GM18507 (cell line): Measurements from ENCODE around the gene CDK15.

Experiments
- DNase-seq: peaks from one replicate; pipeline ENCODE4 v3.0.0; 2011; ENCODE audit warnings: low read depth; ENCODE audit not compliant: insufficient read length; ENCODE audit errors: extremely low spot score
- FAIRE-seq: peaks from 2 replicates; lab custom pipeline; 2011; peaks lifted over from hg19 to GRCh38; lab: Jason Lieb, UNC

The CDK15 gene

GRCh38 chr2:201855356-201855755 lies 49.0 kb downstream of the CDK15 start:
- no peak for FAIRE-seq

GRCh38 chr2:201857326-201857725 lies 51.0 kb downstream of the CDK15 start:
- no peak for FAIRE-seq
- DNase-seq: no peak

More at GRCh38 chr2:201855356-201855755, 49.0 kb downstream of the CDK15 start:
- DNase-seq: no peak

GRCh38 chr2:201858281-201859184 lies 52.2 kb downstream of the CDK15 start:
- DNase-seq: no peak
- no peak for FAIRE-seq

GRCh38 chr2:201859949-201860348 lies 53.6 kb downstream of the CDK15 start:
- DNase-seq (no peak), FAIRE-seq (no peak)

GRCh38 chr2:201860636-201861066 lies 54.3 kb downstream of the CDK15 start:
- peak; percentile 95 for FAIRE-seq
- DNase-seq: peak; percentile 45

GRCh38 chr2:201862843-201863242 lies 56.5 kb downstream of the CDK15 start:
- DNase-seq (no peak), FAIRE-seq (no peak)

GRCh38 chr2:201866643-201867473 lies 60.5 kb downstream of the CDK15 start:
- FAIRE-seq: no peak
- DNase-seq: no peak

- DNase-seq (no peak), FAIRE-seq (no peak)
Measured at GRCh38 chr2:201871471-201871870, 65.1 kb downstream of the CDK15 start.

- no peak for DNase-seq
- no peak for FAIRE-seq
Measured at GRCh38 chr2:201872591-201872990, 66.3 kb downstream of the CDK15 start.

- DNase-seq: no peak
- FAIRE-seq: no peak
Measured at GRCh38 chr2:201879996-201880395, 73.7 kb downstream of the CDK15 start.

GRCh38 chr2:201880579-201880978 lies 74.2 kb downstream of the CDK15 start:
- FAIRE-seq (peak; percentile 70), DNase-seq (no peak)

GRCh38 chr2:201880993-201881611 lies 74.8 kb downstream of the CDK15 start:
- DNase-seq (no peak), FAIRE-seq (peak; percentile 76)

GRCh38 chr2:201881741-201882140 lies 75.4 kb downstream of the CDK15 start:
- DNase-seq (no peak), FAIRE-seq (no peak)

GRCh38 chr2:201882353-201883090 lies 76.2 kb downstream of the CDK15 start:
- FAIRE-seq: peak; percentile 76
- no peak for DNase-seq

GRCh38 chr2:201883606-201884369 lies 77.5 kb downstream of the CDK15 start:
- FAIRE-seq: no peak
- DNase-seq: no peak

GRCh38 chr2:201886504-201886903 lies 80.2 kb downstream of the CDK15 start:
- FAIRE-seq (no peak), DNase-seq (no peak)

GRCh38 chr2:201887773-201888425 lies 81.6 kb downstream of the CDK15 start:
- FAIRE-seq (no peak), DNase-seq (no peak)

- FAIRE-seq (no peak), DNase-seq (no peak)
Measured at GRCh38 chr2:201888426-201888800, 82.1 kb downstream of the CDK15 start.
